ENCODE measurements around the gene AFMID.

- TF ChIP-seq, protein P1, sequence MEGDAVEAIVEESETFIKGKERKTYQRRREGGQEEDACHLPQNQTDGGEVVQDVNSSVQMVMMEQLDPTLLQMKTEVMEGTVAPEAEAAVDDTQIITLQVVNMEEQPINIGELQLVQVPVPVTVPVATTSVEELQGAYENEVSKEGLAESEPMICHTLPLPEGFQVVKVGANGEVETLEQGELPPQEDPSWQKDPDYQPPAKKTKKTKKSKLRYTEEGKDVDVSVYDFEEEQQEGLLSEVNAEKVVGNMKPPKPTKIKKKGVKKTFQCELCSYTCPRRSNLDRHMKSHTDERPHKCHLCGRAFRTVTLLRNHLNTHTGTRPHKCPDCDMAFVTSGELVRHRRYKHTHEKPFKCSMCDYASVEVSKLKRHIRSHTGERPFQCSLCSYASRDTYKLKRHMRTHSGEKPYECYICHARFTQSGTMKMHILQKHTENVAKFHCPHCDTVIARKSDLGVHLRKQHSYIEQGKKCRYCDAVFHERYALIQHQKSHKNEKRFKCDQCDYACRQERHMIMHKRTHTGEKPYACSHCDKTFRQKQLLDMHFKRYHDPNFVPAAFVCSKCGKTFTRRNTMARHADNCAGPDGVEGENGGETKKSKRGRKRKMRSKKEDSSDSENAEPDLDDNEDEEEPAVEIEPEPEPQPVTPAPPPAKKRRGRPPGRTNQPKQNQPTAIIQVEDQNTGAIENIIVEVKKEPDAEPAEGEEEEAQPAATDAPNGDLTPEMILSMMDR (IDR thresholded peaks at IDR 0.05 in 2 of 3, conservative IDR thresholded peaks at IDR 0.05 in 1 of 3; ENCODE audit: borderline replicate concordance in 1 of 3, insufficient read depth in 1 of 3, low read depth in 2 of 3, low read length in 2 of 3): no peak
- no peak for TF ChIP-seq CEBPB (IDR thresholded peaks at IDR 0.05; ENCODE audit: low read depth)
- no peak for TF ChIP-seq EZH2phosphoT487 (IDR thresholded peaks at IDR 0.05; ENCODE audit: borderline replicate concordance)
- no peak for TF ChIP-seq POLR2A (IDR thresholded peaks at IDR 0.05; ENCODE audit: borderline replicate concordance, extremely low read depth, insufficient read depth, insufficient read length)
- TF ChIP-seq REST (IDR thresholded peaks at IDR 0.05; ENCODE audit: low read depth): no peak
- TF ChIP-seq, protein P2, sequence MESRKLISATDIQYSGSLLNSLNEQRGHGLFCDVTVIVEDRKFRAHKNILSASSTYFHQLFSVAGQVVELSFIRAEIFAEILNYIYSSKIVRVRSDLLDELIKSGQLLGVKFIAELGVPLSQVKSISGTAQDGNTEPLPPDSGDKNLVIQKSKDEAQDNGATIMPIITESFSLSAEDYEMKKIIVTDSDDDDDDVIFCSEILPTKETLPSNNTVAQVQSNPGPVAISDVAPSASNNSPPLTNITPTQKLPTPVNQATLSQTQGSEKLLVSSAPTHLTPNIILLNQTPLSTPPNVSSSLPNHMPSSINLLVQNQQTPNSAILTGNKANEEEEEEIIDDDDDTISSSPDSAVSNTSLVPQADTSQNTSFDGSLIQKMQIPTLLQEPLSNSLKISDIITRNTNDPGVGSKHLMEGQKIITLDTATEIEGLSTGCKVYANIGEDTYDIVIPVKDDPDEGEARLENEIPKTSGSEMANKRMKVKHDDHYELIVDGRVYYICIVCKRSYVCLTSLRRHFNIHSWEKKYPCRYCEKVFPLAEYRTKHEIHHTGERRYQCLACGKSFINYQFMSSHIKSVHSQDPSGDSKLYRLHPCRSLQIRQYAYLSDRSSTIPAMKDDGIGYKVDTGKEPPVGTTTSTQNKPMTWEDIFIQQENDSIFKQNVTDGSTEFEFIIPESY (IDR thresholded peaks at IDR 0.05; ENCODE audit: extremely low read depth, insufficient replicate concordance, low read length): no peak
- TF ChIP-seq EZH2 (IDR thresholded peaks at IDR 0.05): no peak
Observed at GRCh38 chr17:78205124-78205775, 18.1 kb downstream of the AFMID start.
